ENCODE data around the gene TAS2R3.

DNA sequence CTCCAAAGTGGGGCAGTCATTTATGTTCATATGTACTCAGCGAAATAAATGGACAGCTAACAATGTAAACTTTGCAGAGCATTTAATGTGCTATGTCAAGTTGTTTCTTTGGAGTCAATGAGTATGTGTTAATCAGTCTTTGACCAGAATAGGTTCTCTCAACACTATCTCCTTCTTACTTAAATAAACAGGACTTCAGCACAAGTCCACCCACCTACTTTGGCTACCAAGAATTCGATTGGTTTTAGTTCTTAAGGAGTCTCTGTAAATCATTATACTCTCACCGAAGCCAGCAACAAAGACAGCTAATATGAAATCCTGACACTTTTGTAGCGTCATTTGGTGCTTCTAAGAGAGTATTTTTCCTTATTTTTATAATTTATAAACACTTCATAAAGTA, 48.9 kb upstream of the TAS2R3 start:
- no peak for TF ChIP-seq POLR2A (IDR thresholded peaks at IDR 0.05)
- TF ChIP-seq, protein P1, sequence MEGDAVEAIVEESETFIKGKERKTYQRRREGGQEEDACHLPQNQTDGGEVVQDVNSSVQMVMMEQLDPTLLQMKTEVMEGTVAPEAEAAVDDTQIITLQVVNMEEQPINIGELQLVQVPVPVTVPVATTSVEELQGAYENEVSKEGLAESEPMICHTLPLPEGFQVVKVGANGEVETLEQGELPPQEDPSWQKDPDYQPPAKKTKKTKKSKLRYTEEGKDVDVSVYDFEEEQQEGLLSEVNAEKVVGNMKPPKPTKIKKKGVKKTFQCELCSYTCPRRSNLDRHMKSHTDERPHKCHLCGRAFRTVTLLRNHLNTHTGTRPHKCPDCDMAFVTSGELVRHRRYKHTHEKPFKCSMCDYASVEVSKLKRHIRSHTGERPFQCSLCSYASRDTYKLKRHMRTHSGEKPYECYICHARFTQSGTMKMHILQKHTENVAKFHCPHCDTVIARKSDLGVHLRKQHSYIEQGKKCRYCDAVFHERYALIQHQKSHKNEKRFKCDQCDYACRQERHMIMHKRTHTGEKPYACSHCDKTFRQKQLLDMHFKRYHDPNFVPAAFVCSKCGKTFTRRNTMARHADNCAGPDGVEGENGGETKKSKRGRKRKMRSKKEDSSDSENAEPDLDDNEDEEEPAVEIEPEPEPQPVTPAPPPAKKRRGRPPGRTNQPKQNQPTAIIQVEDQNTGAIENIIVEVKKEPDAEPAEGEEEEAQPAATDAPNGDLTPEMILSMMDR (IDR thresholded peaks at IDR 0.05), result no peak
